ENCODE measurements around the gene PAN3. TPM values are rescaled to one million over a fixed set of nuclear protein-coding genes. Genes with fewer than 3 reads are reported as not detected.

PAN3 gene
- total RNA-seq, 1 experiment from 2014 or later = 24.8 TPM

DNA sequence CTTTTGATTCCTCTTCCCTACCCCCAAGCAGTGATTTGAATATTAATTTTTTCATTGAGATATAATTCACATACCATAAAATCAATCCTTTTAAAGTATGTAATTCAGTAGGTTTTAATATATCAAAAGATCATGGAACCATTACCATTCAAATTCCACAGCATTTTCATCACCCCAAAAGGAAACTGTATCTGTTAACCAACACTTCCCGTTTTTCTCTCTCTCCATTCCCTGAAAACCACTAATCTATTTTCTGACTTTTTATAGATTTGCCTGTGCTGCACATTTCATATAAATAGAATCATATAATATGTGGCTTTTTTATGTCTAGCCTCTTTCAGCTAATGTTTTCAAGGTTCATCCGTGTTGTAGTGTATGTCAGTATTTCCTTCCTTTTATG, 107.1 kb downstream of the PAN3 start:
- DNase-seq = no peak
- Mint-ChIP-seq H3K27ac (ENCODE audit: unreplicated experiment) (no peak overlapping the region), H3K27me3 (ENCODE audit: unreplicated experiment) (no peaks in the 10 kb centered on the region), H3K4me1 (ENCODE audit: low read depth, unreplicated experiment) (no peaks in the 10 kb centered on the region), H3K4me3 (ENCODE audit: low read depth, unreplicated experiment) (no peak overlapping the region), H3K36me3 (ENCODE audit: insufficient read depth, unreplicated experiment) (no peaks in the 10 kb centered on the region), H3K9me3 (ENCODE audit: low read depth, unreplicated experiment) (no peaks in the 10 kb centered on the region)
- CTCF ChIA-PET = no interaction called here
- no TSS peak for BruUV-seq (replicated peaks)
- TF ChIP-seq, protein P1, sequence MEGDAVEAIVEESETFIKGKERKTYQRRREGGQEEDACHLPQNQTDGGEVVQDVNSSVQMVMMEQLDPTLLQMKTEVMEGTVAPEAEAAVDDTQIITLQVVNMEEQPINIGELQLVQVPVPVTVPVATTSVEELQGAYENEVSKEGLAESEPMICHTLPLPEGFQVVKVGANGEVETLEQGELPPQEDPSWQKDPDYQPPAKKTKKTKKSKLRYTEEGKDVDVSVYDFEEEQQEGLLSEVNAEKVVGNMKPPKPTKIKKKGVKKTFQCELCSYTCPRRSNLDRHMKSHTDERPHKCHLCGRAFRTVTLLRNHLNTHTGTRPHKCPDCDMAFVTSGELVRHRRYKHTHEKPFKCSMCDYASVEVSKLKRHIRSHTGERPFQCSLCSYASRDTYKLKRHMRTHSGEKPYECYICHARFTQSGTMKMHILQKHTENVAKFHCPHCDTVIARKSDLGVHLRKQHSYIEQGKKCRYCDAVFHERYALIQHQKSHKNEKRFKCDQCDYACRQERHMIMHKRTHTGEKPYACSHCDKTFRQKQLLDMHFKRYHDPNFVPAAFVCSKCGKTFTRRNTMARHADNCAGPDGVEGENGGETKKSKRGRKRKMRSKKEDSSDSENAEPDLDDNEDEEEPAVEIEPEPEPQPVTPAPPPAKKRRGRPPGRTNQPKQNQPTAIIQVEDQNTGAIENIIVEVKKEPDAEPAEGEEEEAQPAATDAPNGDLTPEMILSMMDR (IDR thresholded peaks at IDR 0.05; ENCODE audit: unreplicated experiment) = no peak
- intact Hi-C loops (cut with micrococcal nuclease; ENCODE audit: unreplicated experiment) = no loop called here

DNA sequence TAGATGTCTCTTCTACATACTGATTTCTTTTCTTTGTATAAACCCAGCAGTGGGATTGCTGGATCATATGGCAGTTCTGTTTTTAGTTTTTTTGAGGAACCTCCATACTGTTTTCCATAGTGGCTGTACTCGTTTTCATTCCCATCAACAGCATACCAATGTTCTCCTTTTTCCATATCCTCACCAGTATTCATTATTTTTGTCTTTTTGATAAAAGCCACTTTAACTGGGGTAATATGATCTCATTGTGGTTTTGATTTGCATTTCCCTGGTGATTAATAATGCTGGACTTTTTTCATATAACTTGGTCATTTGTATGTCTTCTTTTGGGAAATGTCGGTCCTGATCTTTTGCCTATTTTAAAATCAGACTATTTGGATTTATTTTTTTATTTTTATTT, 108.5 kb downstream of the PAN3 start:
- H3K27me3 Mint-ChIP-seq (ENCODE audit: unreplicated experiment) = no peaks in the 10 kb centered on the region
- CTCF ChIA-PET = no interaction called here
- TF ChIP-seq, protein P1 (IDR thresholded peaks at IDR 0.05; ENCODE audit: unreplicated experiment) = no peak
- no peak for DNase-seq
- no peak overlapping the region for H3K27ac Mint-ChIP-seq (ENCODE audit: unreplicated experiment)
- H3K9me3 Mint-ChIP-seq (ENCODE audit: low read depth, unreplicated experiment) = no peaks in the 10 kb centered on the region
- no peaks in the 10 kb centered on the region for H3K36me3 Mint-ChIP-seq (ENCODE audit: insufficient read depth, unreplicated experiment)
- no TSS peak for BruUV-seq (replicated peaks)
- no peak overlapping the region for H3K4me3 Mint-ChIP-seq (ENCODE audit: low read depth, unreplicated experiment)
- H3K4me1 Mint-ChIP-seq (ENCODE audit: low read depth, unreplicated experiment) = no peaks in the 10 kb centered on the region
- intact Hi-C loops (cut with micrococcal nuclease; ENCODE audit: unreplicated experiment) = no loop called here

DNA sequence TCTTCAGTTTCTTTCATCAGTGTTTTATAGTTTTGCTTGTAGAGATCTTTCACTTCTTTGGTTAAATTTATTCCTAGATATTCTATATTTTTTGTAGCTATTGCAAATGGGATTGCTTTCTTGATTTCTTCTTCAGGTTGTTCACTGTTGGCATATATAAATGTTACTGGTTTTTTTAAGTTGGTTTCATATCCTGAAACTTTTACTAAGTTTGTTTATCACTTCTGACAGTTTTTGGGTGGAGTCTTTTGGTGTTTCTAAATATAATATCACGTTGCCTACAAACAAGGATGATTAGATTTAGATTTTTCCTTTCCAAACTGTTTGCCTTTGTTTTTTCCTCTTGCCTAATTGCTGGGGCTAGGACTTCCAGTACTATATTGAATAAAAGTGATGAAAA, 109.7 kb downstream of the PAN3 start:
- no TSS peak for BruUV-seq (replicated peaks)

DNA sequence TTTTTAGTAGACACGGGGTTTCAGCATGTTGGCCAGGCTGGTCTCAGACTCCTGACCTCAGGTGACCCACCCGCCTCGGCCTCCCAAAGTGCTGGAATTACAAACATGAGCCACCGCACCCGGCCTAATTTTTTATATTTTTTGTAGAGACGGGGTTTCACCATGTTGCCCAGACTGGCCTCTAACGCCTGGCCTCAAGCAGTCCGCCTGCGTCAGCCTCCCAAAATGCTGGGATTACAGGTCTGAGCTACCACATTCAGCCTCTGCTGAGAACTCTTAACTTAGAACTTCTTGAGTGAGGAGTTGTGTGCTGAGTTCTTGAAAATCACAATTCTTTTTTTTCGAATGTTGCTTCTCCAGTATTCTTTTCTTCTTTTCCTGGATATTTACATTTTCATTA, 112.2 kb downstream of the PAN3 start:
- BruUV-seq (replicated peaks) = no TSS peak
- H3K36me3 Mint-ChIP-seq (ENCODE audit: insufficient read depth, unreplicated experiment) = no peaks in the 10 kb centered on the region

More for the DNA sequence above, 109.7 kb downstream of the PAN3 start:
- Mint-ChIP-seq H3K36me3 (ENCODE audit: insufficient read depth, unreplicated experiment) (no peaks in the 10 kb centered on the region), H3K4me3 (ENCODE audit: low read depth, unreplicated experiment) (no peak overlapping the region), H3K27me3 (ENCODE audit: unreplicated experiment) (no peaks in the 10 kb centered on the region), H3K4me1 (ENCODE audit: low read depth, unreplicated experiment) (no peaks in the 10 kb centered on the region), H3K27ac (ENCODE audit: unreplicated experiment) (no peak overlapping the region), H3K9me3 (ENCODE audit: low read depth, unreplicated experiment) (no peaks in the 10 kb centered on the region)
- intact Hi-C loops (cut with micrococcal nuclease; ENCODE audit: unreplicated experiment) = no loop called here
- CTCF ChIA-PET = no interaction called here
- no peak for DNase-seq
- TF ChIP-seq, protein P1 (IDR thresholded peaks at IDR 0.05; ENCODE audit: unreplicated experiment) = no peak

More for the DNA sequence above, 112.2 kb downstream of the PAN3 start:
- Mint-ChIP-seq H3K9me3 (ENCODE audit: low read depth, unreplicated experiment) (no peaks in the 10 kb centered on the region), H3K4me3 (ENCODE audit: low read depth, unreplicated experiment) (no peak overlapping the region), H3K27me3 (ENCODE audit: unreplicated experiment) (no peaks in the 10 kb centered on the region), H3K4me1 (ENCODE audit: low read depth, unreplicated experiment) (no peaks in the 10 kb centered on the region), H3K27ac (ENCODE audit: unreplicated experiment) (no peak overlapping the region)
- TF ChIP-seq, protein P1 (IDR thresholded peaks at IDR 0.05; ENCODE audit: unreplicated experiment) = no peak
- intact Hi-C loops (cut with micrococcal nuclease; ENCODE audit: unreplicated experiment) = no loop called here
- CTCF ChIA-PET = no interaction called here
- no peak for DNase-seq

Data from Calu3 (cell line).